ENCODE measurements around the gene EEIG1. TPM values are rescaled to one million over a fixed set of nuclear protein-coding genes. Genes with fewer than 3 reads are reported as not detected.

Gene EEIG1
- total RNA-seq, 1 experiment from 2014 or later: 176 TPM

GRCh38 chr9:127953768-127954505, 26.9 kb downstream of the EEIG1 start:
- Histone ChIP-seq H3K4me3 (no peak overlapping the region), H3F3A (ENCODE audit: insufficient read depth, low read depth) (peaks cover 47% of the 10 kb centered on the region), H4K20me1 (ENCODE audit: insufficient read depth) (peaks cover 63% of the 10 kb centered on the region), H2AFZ (no peak overlapping the region), H3K79me2 (ENCODE audit: low read depth) (peaks cover 88% of the 10 kb centered on the region), H3K36me3 (ENCODE audit: low read depth) (peaks cover 8% of the 10 kb centered on the region; the same call in 1 of the 2 replicates), H3K27me3 (ENCODE audit: insufficient read depth, low read depth) (no peaks in the 10 kb centered on the region), H3K4me1 (replicated peaks; ENCODE audit: insufficient read depth) (peaks cover 49% of the 10 kb centered on the region), H3K4me2 (peak overlapping the region; percentile 67), H3K9me2 (ENCODE audit: insufficient read depth) (no peaks in the 10 kb centered on the region), H3K9me3 (ENCODE audit: insufficient read depth, low read depth) (no peaks in the 10 kb centered on the region), H3K27ac (no peak overlapping the region)
- intact Hi-C loops (cut with micrococcal nuclease; ENCODE audit: unreplicated experiment): loop anchor here (2.0 kb wide), 2 partner anchors 17 to 53 kb away; partner anchors contain the start of gene DPM2
- no peak for DNase-seq
- POLR2A ChIA-PET (ENCODE audit: unreplicated experiment): no interaction called here
- CTCF ChIA-PET: interaction anchor here (0.6 to 3.0 kb wide), 2 partner anchors 11 to 235 kb away, joined by 3 to 11 read pairs; no protein-coding TSS in a partner anchor
- TF ChIP-seq CTCF (conservative IDR thresholded peaks at IDR 0.05): no peak
- TF ChIP-seq EZH2 (IDR thresholded peaks at IDR 0.05; ENCODE audit: low read depth): no peak
- BruUV-seq (replicated peaks): no TSS peak

GRCh38 chr9:127953154-127953553, 27.6 kb downstream of the EEIG1 start:
- ChIA-PET CTCF (interaction anchor here (0.6 to 3.0 kb wide), 2 partner anchors 10 to 119 kb away, joined by 3 to 11 read pairs; no protein-coding TSS in a partner anchor), POLR2A (ENCODE audit: unreplicated experiment) (no interaction called here)
- no peaks in the 10 kb centered on the region for H3K9me3 ChIP-seq (ENCODE audit: insufficient read depth, low read depth)
- peaks cover 8% of the 10 kb centered on the region; the same call in 1 of the 2 replicates for H3K36me3 ChIP-seq (ENCODE audit: low read depth)
- intact Hi-C loops (cut with micrococcal nuclease; ENCODE audit: unreplicated experiment): no loop called here
- no peak for DNase-seq
- TF ChIP-seq CTCF (conservative IDR thresholded peaks at IDR 0.05): no peak
- no peak for TF ChIP-seq EZH2 (IDR thresholded peaks at IDR 0.05; ENCODE audit: low read depth)
- no peak overlapping the region for H3K27ac ChIP-seq
- H3K4me3 ChIP-seq: no peak overlapping the region
- peaks cover 68% of the 10 kb centered on the region for H4K20me1 ChIP-seq (ENCODE audit: insufficient read depth)
- no TSS peak for BruUV-seq (replicated peaks)
- peaks cover 41% of the 10 kb centered on the region for H3K4me1 ChIP-seq (replicated peaks; ENCODE audit: insufficient read depth)
- peaks cover 39% of the 10 kb centered on the region for H3F3A ChIP-seq (ENCODE audit: insufficient read depth, low read depth)
- peaks cover 80% of the 10 kb centered on the region for H3K79me2 ChIP-seq (ENCODE audit: low read depth)
- no peaks in the 10 kb centered on the region for H3K27me3 ChIP-seq (ENCODE audit: insufficient read depth, low read depth)
- no peak overlapping the region for H2AFZ ChIP-seq
- H3K4me2 ChIP-seq: no peak overlapping the region
- no peaks in the 10 kb centered on the region for H3K9me2 ChIP-seq (ENCODE audit: insufficient read depth)

GRCh38 chr9:127950513-127951289, 30.1 kb downstream of the EEIG1 start:
- CTCF ChIA-PET: no interaction called here
- DNase-seq: no peak
- H3K27me3 ChIP-seq (ENCODE audit: insufficient read depth, low read depth): no peaks in the 10 kb centered on the region
- BruUV-seq (replicated peaks): no TSS peak
- POLR2A ChIA-PET (ENCODE audit: unreplicated experiment): no interaction called here
- intact Hi-C loops (cut with micrococcal nuclease; ENCODE audit: unreplicated experiment): no loop called here
- H3K4me2 ChIP-seq: no peak overlapping the region
- H4K20me1 ChIP-seq (ENCODE audit: insufficient read depth): peaks cover 67% of the 10 kb centered on the region
- H3K79me2 ChIP-seq (ENCODE audit: low read depth): peaks cover 57% of the 10 kb centered on the region
- no peak overlapping the region for H3K4me3 ChIP-seq
- H2AFZ ChIP-seq: no peak overlapping the region
- H3K4me1 ChIP-seq (replicated peaks; ENCODE audit: insufficient read depth): peaks cover 17% of the 10 kb centered on the region
- H3K27ac ChIP-seq: no peak overlapping the region
- TF ChIP-seq EZH2 (IDR thresholded peaks at IDR 0.05; ENCODE audit: low read depth) (no peak), CTCF (conservative IDR thresholded peaks at IDR 0.05) (no peak)
- no peaks in the 10 kb centered on the region for H3K9me3 ChIP-seq (ENCODE audit: insufficient read depth, low read depth)
- H3K36me3 ChIP-seq (ENCODE audit: low read depth): peaks cover 15% of the 10 kb centered on the region; the same call in 1 of the 2 replicates
- H3K9me2 ChIP-seq (ENCODE audit: insufficient read depth): no peaks in the 10 kb centered on the region
- peaks cover 22% of the 10 kb centered on the region; the same call in 1 of the 2 replicates for H3F3A ChIP-seq (ENCODE audit: insufficient read depth, low read depth)
